GM12865 (cell line): ENCODE data around the gene GPC5.

Experiments used
- DNase-seq: peaks from one replicate; pipeline ENCODE4 v3.0.0; 2010; ENCODE audit warnings: low read depth
- H3K4me3 ChIP-seq: 2 replicates; pipeline ENCODE4 v1.5.1; 2011; ENCODE audit warnings: mild to moderate bottlenecking, low read depth, low read length, control low read depth
- CTCF ChIP-seq: IDR thresholded peaks from 2 replicates; pipeline ENCODE4 v1.5.1; 2011; ENCODE audit warnings: low read length, control low read depth, low read depth, inconsistent platforms; ENCODE audit not compliant: insufficient read depth; ENCODE audit errors: missing control alignments

GPC5 gene

GRCh38 chr13:92387245-92387644 lies 988.8 kb downstream of the GPC5 start:
- no peak overlapping the region for H3K4me3 ChIP-seq
- DNase-seq: no peak
- TF ChIP-seq CTCF: no peak

GRCh38 chr13:92390217-92390616 lies 991.8 kb downstream of the GPC5 start:
- TF ChIP-seq CTCF: no peak
- no peak for DNase-seq

GRCh38 chr13:92403606-92404005 lies 1005.2 kb downstream of the GPC5 start:
- TF ChIP-seq CTCF: no peak
- DNase-seq: no peak
- H3K4me3 ChIP-seq: no peak overlapping the region

More at GRCh38 chr13:92390217-92390616, 991.8 kb downstream of the GPC5 start:
- H3K4me3 ChIP-seq: no peak overlapping the region

- DNase-seq: no peak
- TF ChIP-seq CTCF: no peak
- H3K4me3 ChIP-seq: no peak overlapping the region
These were observed 1009.4 kb downstream of the GPC5 start for GRCh38 chr13:92407858-92408257.

- TF ChIP-seq CTCF: no peak
- no peak for DNase-seq
- no peak overlapping the region for H3K4me3 ChIP-seq
These were observed 1014.1 kb downstream of the GPC5 start for GRCh38 chr13:92412481-92412880.

GRCh38 chr13:92412996-92413395 lies 1014.6 kb downstream of the GPC5 start:
- no peak for DNase-seq
- H3K4me3 ChIP-seq: no peak overlapping the region
- no peak for TF ChIP-seq CTCF

- DNase-seq: no peak
- no peak for TF ChIP-seq CTCF
- no peak overlapping the region for H3K4me3 ChIP-seq
These were observed 1015.0 kb downstream of the GPC5 start for GRCh38 chr13:92413452-92413851.
